NT2/D1 (cell line): ENCODE results near the gene OR2B2.

Experiments
- DNase-seq: peaks from one replicate; pipeline ENCODE4 v3.0.0-alpha.2; 2011; ENCODE audit warnings: low read depth, low spot score
- H3K27me3 ChIP-seq: 2 replicates; pipeline ENCODE4 v1.6.0; 2011; ENCODE audit warnings: mild to moderate bottlenecking; ENCODE audit not compliant: insufficient read length, insufficient read depth
- H3K36me3 ChIP-seq: 2 replicates; pipeline ENCODE4 v1.6.1; 2011; ENCODE audit warnings: mild to moderate bottlenecking, low read length, mixed read lengths; ENCODE audit not compliant: insufficient read depth, insufficient read length
- H3K4me1 ChIP-seq: 2 replicates; pipeline ENCODE4 v1.5.1; 2011; ENCODE audit not compliant: insufficient read depth, insufficient read length
- H3K4me3 ChIP-seq: 2 replicates; pipeline ENCODE4 v1.5.1; 2011; ENCODE audit warnings: low read depth; ENCODE audit not compliant: insufficient read length
- H3K9ac ChIP-seq: 2 replicates; pipeline ENCODE4 v1.6.0; 2011; ENCODE audit warnings: low read depth; ENCODE audit not compliant: insufficient read length
- H3K9me3 ChIP-seq: 2 replicates; pipeline ENCODE4 v1.5.1; 2011; ENCODE audit warnings: mild to moderate bottlenecking, low read length; ENCODE audit not compliant: insufficient read depth
- SUZ12 ChIP-seq: IDR thresholded peaks from 2 replicates; pipeline ENCODE4 v1.6.1; 2011; ENCODE audit not compliant: insufficient read length, insufficient read depth; ENCODE audit errors: extremely low read depth
- YY1 ChIP-seq: IDR thresholded peaks from 2 replicates; pipeline ENCODE4 v1.6.1; 2011; ENCODE audit not compliant: insufficient read length, insufficient read depth
- ZNF274 ChIP-seq: IDR thresholded peaks from 2 replicates; pipeline ENCODE4 v1.6.1; 2011; ENCODE audit warnings: mild to moderate bottlenecking, low read depth, low read length

The OR2B2 gene

DNA sequence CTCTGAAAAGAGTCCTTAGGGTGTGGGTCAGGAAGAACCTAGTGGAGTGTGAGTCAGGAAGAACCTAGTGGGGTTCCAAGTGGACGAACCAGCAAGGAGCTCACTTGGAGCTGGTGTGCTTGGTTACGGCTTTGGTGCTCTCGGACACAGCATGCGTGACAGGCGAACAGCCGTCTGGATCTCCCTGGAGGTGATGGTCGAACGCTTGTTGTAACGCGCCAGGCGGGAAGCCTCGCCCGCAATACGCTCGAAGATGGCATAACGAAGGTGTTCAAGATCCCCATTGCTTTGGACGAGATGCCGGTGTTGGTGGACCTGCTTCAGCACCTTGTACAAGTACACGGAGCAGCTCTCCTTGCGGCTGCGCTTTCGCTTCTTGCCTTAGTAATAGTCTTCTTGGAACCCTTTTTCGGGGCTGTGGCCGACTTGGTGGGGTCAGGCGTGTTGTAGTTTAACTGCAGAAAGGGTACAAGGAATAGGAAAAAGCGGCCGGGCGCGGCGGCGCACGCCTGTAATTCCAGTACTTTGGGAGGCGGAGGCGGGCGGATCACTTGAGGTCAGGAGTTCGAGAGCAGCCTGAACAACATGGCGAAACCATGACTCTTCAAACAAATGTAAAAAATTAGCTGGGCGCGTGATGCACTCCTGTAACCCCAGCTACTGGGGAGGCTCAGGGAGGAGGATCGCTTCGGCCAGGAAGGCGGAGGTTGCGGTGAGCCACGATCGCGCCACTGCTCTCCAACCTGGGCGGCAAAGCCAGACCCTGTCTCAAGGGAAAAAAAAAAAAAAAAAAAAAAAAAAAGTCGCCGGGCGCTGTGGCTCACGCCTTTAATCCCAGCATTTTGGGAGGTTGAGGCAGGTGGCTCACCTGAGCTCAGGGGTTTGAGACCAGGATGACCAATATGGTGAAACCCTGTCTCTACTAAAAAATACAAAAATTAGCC, 48.0 kb downstream of the OR2B2 start:
- Histone ChIP-seq H3K36me3 (no peaks in the 10 kb centered on the region), H3K4me3 (peak overlapping the region; percentile 75), H3K4me1 (no peaks in the 10 kb centered on the region), H3K9ac (peak overlapping the region; percentile 93), H3K27me3 (no peaks in the 10 kb centered on the region), H3K9me3 (no peaks in the 10 kb centered on the region)
- DNase-seq: no peak
- TF ChIP-seq ZNF274 (no peak), SUZ12 (no peak), YY1 (no peak)

DNA sequence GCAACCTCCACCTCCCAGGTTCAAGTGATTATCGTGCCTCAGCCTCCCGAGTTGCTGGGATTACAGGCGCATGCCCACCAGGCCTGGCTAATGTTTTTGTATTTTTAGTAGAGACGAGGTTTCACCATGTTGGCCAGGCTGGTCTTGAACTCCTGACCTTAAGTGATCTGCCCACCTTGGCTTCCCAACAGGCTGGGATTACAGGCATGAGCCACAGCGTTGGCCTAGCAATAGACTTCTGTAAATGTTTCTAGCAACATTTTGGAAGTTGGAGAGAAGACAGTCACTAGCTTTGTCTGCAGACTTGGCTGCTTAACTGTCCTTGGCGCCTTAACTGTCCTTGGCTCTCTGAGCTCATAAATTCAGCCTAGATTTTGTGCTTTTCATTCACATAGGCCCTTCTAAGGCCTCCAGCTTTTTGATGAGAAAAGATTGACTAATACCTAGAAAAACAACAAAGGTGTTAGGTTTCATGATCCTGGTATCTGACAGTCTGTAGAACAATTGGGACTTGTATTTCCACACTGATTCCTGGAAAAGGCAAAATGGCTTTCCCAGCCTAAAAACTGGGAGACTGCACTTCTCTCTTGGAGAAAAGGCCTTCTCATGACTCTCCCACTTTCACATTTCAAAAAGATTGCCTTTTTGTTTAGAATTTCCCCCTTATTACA, 49.7 kb downstream of the OR2B2 start:
- no peak for TF ChIP-seq YY1
- TF ChIP-seq ZNF274: no peak
- no peak for TF ChIP-seq SUZ12
- no peak for DNase-seq
- H3K4me3 ChIP-seq: peak overlapping the region; percentile 75
- peak overlapping the region; percentile 93 for H3K9ac ChIP-seq
- H3K36me3 ChIP-seq: no peaks in the 10 kb centered on the region
- H3K9me3 ChIP-seq: no peaks in the 10 kb centered on the region
- H3K4me1 ChIP-seq: no peaks in the 10 kb centered on the region
- H3K27me3 ChIP-seq: no peaks in the 10 kb centered on the region

DNA sequence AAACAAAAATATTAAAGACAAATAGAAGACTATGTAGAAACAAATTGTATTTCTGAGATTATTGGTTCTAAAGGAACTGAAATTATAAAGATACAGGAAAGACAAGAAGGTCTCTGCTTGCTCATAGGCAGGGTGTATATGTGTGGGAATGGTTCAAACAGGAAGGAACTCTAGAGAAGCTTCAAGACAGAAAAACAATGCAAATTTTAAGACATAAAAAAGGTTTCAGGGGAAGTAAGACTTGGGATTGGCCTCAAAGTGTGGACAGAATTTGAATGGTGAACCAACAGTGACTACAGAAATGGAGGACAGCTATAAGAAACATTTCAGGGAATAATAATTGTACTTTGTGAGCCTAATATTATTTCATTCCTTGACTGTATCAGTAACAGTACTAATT, 50.3 kb downstream of the OR2B2 start:
- no peaks in the 10 kb centered on the region for H3K9me3 ChIP-seq
- H3K4me3 ChIP-seq: no peak overlapping the region
- TF ChIP-seq YY1: no peak
- TF ChIP-seq ZNF274: no peak
- TF ChIP-seq SUZ12: no peak
- no peaks in the 10 kb centered on the region for H3K27me3 ChIP-seq
- H3K9ac ChIP-seq: no peak overlapping the region
- no peaks in the 10 kb centered on the region for H3K4me1 ChIP-seq
- H3K36me3 ChIP-seq: no peaks in the 10 kb centered on the region
- no peak for DNase-seq

DNA sequence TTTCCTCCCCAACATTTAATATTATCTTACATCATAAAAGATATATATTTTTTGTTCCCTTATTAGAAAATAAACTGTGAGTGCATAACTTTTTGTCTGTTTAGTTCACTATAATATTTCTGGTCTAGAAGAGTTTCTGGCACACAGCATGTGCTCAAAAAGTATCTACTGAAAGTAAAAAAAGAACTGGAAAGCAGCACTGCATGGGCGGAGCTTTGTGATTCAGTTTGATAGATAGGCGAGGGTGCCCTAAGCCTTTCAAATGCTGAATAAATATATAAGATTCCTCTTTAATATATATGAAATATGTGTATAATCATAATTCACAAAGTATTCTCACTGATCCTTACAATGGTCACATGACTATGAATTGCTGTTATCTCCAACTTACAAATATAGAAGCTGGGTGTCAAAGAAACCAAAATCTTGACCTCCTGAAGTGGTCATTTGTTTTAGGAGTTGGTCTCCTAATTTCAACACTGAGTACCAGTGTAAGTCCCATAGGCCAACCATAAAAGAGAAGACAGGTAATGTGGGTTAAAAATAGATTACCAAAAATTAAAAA, 50.8 kb downstream of the OR2B2 start:
- Histone ChIP-seq H3K4me3 (no peak overlapping the region), H3K9me3 (no peaks in the 10 kb centered on the region), H3K9ac (no peak overlapping the region), H3K36me3 (no peaks in the 10 kb centered on the region), H3K27me3 (no peaks in the 10 kb centered on the region), H3K4me1 (no peaks in the 10 kb centered on the region)
- TF ChIP-seq YY1: no peak
- DNase-seq: no peak
